ENCODE data around the gene MBOAT1.

Gene MBOAT1

GRCh38 chr6:20129290-20130088, 82.8 kb downstream of the MBOAT1 start:
- no peak for DNase-seq

DNA sequence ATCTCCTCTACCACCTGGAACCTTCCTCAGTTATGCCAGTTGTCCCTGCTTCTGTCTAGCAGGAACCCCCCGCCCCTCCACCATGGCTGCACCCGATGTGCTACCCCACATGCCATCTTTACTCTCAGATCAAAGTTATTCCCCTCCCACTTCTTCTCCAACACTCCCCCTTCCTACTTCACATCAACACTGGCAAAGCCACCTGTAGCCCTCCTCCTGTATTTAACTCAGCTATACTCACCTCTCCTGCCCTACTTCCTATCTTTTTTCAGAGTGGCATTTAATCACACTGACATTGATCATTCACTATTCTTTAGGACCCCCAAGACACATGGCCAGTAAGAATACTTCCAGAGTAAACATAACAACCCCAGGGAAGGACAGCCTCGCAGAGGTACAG, 84.3 kb downstream of the MBOAT1 start:
- DNase-seq, result no peak

- peak; percentile 83 for DNase-seq
These were observed 85.2 kb downstream of the MBOAT1 start for GRCh38 chr6:20126789-20127653.

GRCh38 chr6:20126102-20126752, 86.0 kb downstream of the MBOAT1 start:
- no peak for DNase-seq

GRCh38 chr6:20124545-20124944, 87.7 kb downstream of the MBOAT1 start:
- no peak for DNase-seq

- no peak for DNase-seq
These were observed 92.8 kb downstream of the MBOAT1 start for GRCh38 chr6:20119485-20119884.

DNA sequence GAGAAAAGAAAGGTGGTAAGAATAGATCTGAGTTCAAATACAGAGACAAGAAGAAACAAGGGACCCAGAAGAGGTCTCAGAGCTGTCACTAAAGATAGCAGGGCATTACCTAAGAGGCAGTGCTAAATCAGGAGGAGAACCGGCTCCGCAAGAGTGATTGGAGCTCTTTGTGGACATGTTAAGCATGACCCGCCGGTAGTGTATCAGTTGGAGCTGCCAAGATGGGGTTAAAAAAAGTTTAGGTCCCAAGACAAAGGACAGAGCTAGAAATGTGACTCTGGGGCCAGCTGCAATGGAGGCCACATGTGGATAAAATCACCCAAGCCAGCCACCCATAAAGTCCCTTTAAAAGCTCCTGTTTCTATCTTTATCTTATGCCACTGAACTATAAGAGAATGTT, 93.4 kb downstream of the MBOAT1 start:
- no peak for DNase-seq

DNA sequence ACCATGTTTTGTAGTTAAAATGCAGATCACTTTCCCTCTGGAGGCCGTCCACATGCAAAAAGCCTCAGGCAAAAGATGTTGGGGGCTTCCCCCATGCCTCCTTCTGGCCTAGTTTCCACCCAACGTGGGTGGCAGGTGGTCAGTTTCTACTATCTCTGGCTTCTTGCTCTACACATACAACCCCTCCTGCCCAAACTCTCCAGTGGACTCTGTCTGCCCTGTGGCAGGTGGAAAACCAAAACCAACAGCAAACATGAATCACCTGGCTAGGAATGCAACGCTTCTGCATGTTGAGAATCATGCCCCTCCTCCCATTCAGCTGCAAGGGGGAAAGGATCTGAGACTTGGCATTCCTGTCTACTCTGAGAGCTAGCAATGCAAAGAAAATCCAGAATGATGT, 94.8 kb downstream of the MBOAT1 start:
- no peak for DNase-seq

- no peak for DNase-seq
These were observed 95.5 kb downstream of the MBOAT1 start for GRCh38 chr6:20116792-20117191.

DNA sequence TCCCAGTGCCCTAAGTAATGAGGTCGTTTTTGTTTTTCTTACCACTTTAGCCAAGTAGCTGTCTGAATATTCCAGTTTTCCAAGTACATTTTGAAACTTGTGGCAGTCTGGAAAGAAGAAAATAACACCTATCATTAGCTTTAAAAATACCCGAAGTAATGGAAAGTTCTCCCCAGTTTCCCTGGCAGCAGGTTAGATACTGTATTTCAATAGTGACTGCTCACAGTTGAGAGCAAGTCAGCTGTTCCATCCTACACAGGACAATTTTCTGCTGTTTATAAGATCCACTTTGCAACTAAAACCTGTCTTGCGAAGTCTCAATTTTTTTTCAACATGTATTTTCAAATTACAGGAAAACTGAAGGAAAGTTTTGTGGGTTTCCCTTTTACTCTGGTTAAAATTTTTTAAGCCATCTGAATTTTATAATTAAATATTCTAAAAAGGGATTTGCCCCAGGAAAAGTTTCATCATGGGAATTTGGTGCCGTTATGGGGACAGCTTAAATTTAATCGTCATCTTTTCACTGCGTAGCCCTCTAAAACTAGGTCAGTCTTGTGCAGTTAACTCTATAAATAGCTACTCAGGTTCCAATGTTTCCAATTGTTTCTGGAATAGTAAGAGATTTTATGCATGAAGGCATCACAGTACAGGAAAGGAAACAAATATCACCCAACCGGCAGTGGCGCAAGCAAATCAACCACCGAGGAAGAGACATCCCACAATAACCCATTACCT, 96.9 kb downstream of the MBOAT1 start:
- no peak for DNase-seq

- no peak for DNase-seq
These were observed 98.5 kb downstream of the MBOAT1 start for GRCh38 chr6:20113649-20114224.

DNA sequence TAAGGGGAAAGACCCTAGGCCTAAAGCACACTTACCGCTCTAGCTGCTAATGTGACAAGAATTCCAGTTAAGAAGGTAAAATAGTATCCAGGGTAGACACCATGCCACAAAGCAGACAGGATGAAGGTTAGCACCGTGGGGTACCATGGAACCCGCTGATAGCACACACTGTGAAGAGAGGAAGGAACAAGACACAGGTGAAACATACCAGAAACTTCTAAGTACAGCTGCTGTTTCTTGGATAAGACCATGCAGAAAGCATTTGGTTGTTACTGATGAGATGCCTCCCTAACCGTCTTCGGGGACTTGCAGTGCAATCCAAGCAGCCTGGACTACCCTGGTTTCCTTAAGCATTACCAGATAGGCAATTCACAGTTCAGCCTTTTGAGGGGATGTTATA, 99.4 kb downstream of the MBOAT1 start:
- no peak for DNase-seq

DNA sequence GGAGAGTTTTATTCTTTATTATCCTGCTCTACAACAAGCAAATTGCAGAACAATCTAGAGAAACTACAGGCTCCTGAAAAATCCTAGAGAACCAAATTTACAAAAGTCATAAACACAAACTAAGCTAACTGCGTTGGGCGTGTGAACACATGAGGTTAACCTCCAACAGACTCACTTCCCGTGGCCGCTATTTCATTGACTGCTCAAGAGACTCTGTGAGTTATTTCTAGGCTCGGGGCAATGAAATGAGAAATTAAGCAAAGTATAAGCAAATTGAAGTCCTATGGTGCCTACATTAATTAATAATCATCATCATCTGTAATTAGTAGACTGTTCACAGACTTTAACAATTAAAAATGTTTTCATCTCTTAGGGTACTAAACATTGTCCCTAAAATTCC, 100.0 kb downstream of the MBOAT1 start:
- DNase-seq, result peak; percentile 29

DNA sequence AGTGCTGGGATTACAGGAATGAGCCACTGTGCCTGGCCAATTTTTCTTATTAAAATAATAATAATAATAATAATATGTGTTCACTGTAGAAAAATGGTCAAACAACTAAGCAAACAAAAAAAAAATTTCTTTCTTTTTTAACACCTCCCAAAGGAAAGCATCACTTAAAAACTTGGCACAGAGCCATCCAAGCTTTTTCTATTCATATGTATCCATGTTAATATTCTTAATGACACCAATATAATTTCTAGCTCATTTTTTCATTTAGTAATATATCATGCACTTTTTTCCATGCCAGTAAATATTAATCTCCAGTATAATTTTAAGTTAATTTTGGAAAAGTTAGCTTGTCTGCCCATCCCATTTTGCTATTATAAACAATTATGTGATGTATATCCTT, 101.8 kb downstream of the MBOAT1 start:
- DNase-seq, result no peak

GRCh38 chr6:20109526-20109925, 102.7 kb downstream of the MBOAT1 start:
- DNase-seq, result peak; percentile 63

GRCh38 chr6:20105838-20106237, 106.4 kb downstream of the MBOAT1 start:
- DNase-seq, result no peak

DNA sequence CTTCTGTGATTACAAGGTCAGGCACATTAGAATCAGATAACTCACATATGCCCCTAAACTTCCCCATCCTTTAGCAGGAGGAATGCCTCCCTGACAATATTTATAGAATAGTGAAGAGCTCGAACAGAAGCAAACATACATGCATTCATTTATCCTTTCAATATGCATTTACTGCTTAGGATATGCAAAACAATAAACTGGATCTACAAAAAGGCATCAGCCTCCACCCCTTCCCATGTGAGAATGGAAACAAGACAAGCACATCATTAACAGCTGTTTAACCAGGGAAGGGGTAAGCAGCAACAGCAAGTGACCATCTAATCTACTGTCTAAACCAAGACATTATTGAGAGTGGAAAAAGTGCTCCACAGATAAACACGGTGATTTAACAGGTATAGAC, 107.6 kb downstream of the MBOAT1 start:
- no peak for DNase-seq

DNA sequence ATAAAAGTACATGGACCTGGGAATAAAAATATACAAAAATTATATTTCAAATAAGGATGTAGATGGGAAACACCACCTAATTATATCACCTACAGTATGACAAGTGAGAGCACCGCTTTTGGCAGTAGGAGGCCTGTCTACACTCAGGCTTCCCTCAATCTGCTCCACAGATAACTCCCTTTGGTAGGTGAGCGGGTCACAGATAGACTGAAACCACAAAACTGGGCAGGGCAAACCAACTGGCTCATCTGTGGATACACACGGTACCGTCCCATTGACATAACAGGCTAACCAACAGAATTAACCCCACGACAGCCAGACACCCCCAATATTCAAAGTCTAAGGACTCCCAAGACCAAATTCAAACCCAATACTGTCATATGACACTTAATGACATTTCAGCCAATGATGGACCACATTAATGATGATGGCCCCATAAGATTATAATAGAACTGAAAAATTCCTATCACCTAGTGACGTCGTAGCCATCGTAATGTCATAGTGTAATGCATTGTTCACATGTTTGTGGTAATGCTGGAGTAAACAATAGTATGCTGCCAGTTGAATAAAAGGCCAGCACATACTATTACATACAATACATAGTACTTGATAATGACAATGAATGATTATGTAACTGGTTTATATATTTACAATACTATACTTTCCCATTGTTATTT, 109.7 kb downstream of the MBOAT1 start:
- DNase-seq, result peak; percentile 64

- DNase-seq, result no peak
These were observed 113.1 kb downstream of the MBOAT1 start for GRCh38 chr6:20099156-20099555.

DNA sequence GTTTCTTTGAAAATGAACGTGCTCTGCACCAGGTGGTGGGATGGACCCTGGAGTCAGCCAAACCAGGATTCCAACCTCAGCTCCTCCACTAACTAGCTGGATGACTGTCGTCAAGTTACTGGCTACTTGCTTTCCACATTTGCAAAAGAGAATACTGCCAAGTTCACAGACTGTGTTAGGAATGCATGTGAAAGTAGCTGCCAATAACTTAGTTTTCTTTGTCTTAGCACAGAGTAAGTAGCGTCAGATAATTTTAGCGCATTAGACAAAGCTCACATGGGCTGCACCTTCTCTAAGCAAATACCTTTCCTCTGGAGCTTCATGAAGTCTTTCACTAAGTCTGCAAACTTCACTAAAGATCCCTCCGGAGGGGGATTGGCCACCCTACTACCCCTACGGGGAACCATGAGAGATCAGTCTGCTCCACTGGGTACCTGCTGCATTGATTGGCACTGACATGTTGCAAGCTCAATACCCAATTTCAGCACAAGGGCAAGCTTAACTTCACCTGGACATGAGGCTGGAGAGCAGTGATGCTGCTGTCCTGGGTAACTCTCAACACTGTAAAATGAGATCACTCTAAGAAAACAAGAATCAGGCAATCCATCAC, 113.9 kb downstream of the MBOAT1 start:
- no peak for DNase-seq

GRCh38 chr6:20096536-20096935, 115.7 kb downstream of the MBOAT1 start:
- DNase-seq, result no peak

DNA sequence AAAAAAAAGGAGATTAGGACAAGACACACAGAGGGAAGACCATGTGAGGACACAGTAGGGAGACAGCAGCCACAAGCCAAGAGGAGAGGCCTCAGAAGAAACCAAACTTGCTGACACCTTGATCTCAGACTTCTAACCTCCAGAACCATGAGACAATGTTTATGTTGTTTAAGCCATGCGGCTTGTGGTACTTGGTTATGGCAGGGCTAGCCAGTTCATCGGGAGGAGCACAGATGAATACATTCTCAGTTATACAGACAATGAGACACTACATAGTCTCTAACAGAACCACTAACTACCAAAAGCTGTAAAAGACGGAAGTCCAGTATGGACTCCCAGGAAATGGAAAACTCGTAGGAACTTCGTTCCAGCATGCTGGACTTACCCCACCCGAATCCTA, 116.8 kb downstream of the MBOAT1 start:
- no peak for DNase-seq
